Upper lobe of left lung (tissue), 6 donors: ENCODE measurements around the gene TTC7B. TPM values are rescaled to one million over a fixed set of nuclear protein-coding genes. Genes with fewer than 3 reads are reported as not detected.
A peak's percentile ranks its signal among the peaks of the same experiment; 100 is the strongest.

ENCODE experiments used
- ATAC-seq, 2 donors: fragments of 200-7000 bp; cut with Tn5 transposase; one replicate each; pipeline ENCODE4 v1.9.1; 2022; ENCODE audit warnings: mild to moderate bottlenecking in 2 of 2, moderate library complexity in 2 of 2; ENCODE audit not compliant: low FRiP score in 2 of 2
- DNase-seq, 2 donors: peaks; one replicate each; pipeline ENCODE4 v3.0.0-alpha.2; 2019 to 2020
- H3K27ac ChIP-seq, 4 donors: fragments of 200-600 bp; sonication (generic); one replicate each; pipeline ENCODE4 v1.5.1; 2016 to 2019
- H3K27me3 ChIP-seq, 4 donors: fragments of 200-600 bp; sonication (generic); one replicate each; pipeline ENCODE4 v1.5.1; 2017 to 2019
- H3K36me3 ChIP-seq, 4 donors: fragments of 200-600 bp; sonication (generic); one replicate each; pipeline ENCODE4 v1.5.1; 2016 to 2019
- H3K4me1 ChIP-seq, 4 donors: fragments of 200-600 bp; sonication (generic); one replicate each; pipeline ENCODE4 v1.5.1; 2018 to 2019
- H3K4me3 ChIP-seq, 4 donors: fragments of 200-600 bp; sonication (generic); one replicate each; pipeline ENCODE4 v1.5.1; 2017 to 2019; ENCODE audit warnings: mild to moderate bottlenecking in 2 of 4, moderate library complexity in 1 of 4
- H3K9me3 ChIP-seq, 4 donors: fragments of 200-600 bp; sonication (generic); one replicate each; pipeline ENCODE4 v1.5.1; 2018 to 2019
- EP300 ChIP-seq, 4 donors: sonication (generic); formaldehyde crosslinking; IDR thresholded peaks; one replicate each; pipeline ENCODE4 v1.5.1; 2017; ENCODE audit warnings: antibody characterized with exemption in 4 of 4, control low read depth in 2 of 4
- POLR2A ChIP-seq, 4 donors: fragments of 450-650 bp; IDR thresholded peaks; one replicate each; pipeline ENCODE4 v1.5.1; 2016 to 2017; ENCODE audit warnings: antibody characterized with exemption in 4 of 4, mild to moderate bottlenecking in 2 of 4
- POLR2AphosphoS5 ChIP-seq, 2 donors: sonication (generic); formaldehyde crosslinking; IDR thresholded peaks; one replicate each; pipeline ENCODE4 v1.5.1; 2017; ENCODE audit warnings: antibody characterized with exemption in 2 of 2
- WGBS, 2 donors: methylation state at CpG; one replicate each; pipeline ENCODE4 v1.1.5; 2017 to 2018; 5-methylcytosine and 5-hydroxymethylcytosine counted together
- total RNA-seq, 6 donors: library from RNA; depleted of rRNA in 4 of 6; stranded (reverse); fragments of >200 nt in 4 of 6; gene quantifications; one replicate each; pipeline versions ENCODE4 v1.1.0 to v1.2.1, GENCODE V29; 2016 to 2021
- TF ChIP-seq, protein P1 (sequence below), 6 experiments: fragments of 450-650 bp in 4 of 6; fragments of 200-600 bp in 2 of 6; sonication (generic) in 2 of 6; IDR thresholded peaks; one replicate each; pipeline ENCODE4 v1.5.1; 2016 to 2019; ENCODE audit warnings: antibody characterized with exemption in 6 of 6
- donor health status: DM: no; HTN: no; CAD: no; lungs with moderate emphysema.
- donor health status: DM: no; HTN: yes; CAD: no; lungs with severe emphysema.

TTC7B gene
- total RNA-seq, 6 donors from 2014 or later = 13.5 to 87.3 (median 37.5) TPM

DNA sequence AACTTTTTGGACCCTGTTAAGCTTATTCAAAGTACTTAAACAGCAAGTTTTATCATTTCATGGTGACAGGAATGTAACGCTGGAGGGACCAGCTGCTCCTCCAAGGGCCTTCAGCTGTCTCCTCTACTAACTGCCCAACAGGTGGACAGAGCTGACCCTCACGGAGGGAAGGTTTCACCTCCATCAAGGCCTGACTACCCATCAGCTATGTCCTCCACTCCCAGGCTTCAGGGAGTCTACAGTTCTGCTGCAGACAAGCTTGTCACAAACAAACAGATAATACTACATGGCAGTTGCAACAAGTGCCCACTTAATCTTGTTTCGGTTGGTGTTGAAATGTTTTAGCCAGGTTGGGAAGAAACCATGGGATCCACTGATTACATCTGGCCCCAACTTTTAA is 175.1 kb downstream of the TTC7B start:
- TF ChIP-seq EP300 (IDR thresholded peaks at IDR 0.05) = no peak
- TF ChIP-seq POLR2AphosphoS5 (IDR thresholded peaks at IDR 0.05) = no peak
- TF ChIP-seq, protein P1, sequence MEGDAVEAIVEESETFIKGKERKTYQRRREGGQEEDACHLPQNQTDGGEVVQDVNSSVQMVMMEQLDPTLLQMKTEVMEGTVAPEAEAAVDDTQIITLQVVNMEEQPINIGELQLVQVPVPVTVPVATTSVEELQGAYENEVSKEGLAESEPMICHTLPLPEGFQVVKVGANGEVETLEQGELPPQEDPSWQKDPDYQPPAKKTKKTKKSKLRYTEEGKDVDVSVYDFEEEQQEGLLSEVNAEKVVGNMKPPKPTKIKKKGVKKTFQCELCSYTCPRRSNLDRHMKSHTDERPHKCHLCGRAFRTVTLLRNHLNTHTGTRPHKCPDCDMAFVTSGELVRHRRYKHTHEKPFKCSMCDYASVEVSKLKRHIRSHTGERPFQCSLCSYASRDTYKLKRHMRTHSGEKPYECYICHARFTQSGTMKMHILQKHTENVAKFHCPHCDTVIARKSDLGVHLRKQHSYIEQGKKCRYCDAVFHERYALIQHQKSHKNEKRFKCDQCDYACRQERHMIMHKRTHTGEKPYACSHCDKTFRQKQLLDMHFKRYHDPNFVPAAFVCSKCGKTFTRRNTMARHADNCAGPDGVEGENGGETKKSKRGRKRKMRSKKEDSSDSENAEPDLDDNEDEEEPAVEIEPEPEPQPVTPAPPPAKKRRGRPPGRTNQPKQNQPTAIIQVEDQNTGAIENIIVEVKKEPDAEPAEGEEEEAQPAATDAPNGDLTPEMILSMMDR (IDR thresholded peaks at IDR 0.05) = no peak
- no peak for TF ChIP-seq POLR2A (IDR thresholded peaks at IDR 0.05)
- H3K36me3 ChIP-seq = peaks cover 0 to 8% (median 0%) of the 10 kb centered on the region in 4 donors
- 67 to 82% methylated on average over 3 of the region's 3 CpGs for WGBS, 2 donors
- ATAC-seq (no peak), DNase-seq (no peak)
- H3K27ac ChIP-seq = peak overlapping the region in 1 of 4 donors; percentile 24
- H3K4me1 ChIP-seq = peaks cover 10 to 20% (median 15%) of the 10 kb centered on the region in 4 donors
- no peaks in the 10 kb centered on the region for H3K9me3 ChIP-seq
- H3K4me3 ChIP-seq = no peak overlapping the region
- H3K27me3 ChIP-seq = no peaks in the 10 kb centered on the region

DNA sequence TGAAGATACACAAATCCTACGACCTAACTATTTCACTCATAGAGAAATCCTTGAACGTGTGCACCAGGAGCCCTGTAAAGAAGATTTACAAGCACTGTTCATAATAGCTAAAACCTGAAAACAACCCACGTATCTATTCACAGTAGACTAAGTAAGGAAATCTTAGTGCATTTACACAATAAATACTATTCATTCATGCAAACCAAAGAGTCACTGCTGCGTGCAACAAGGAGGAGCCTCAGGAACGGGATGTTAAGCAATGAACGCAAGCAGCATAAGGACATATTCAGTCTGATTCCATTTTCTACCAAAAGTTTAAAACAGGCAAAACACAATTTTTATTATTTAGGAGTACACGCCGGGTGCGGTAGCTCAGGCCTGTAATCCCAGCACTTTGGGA is 176.6 kb downstream of the TTC7B start:
- Histone ChIP-seq H3K4me1 (peaks cover under 1 to 9% (median 4%) of the 10 kb centered on the region in 4 donors), H3K4me3 (no peak overlapping the region), H3K27ac (no peak overlapping the region), H3K9me3 (no peaks in the 10 kb centered on the region), H3K36me3 (no peaks in the 10 kb centered on the region), H3K27me3 (no peaks in the 10 kb centered on the region)
- DNase-seq (no peak), ATAC-seq (no peak)
- TF ChIP-seq POLR2A (IDR thresholded peaks at IDR 0.05) (no peak), POLR2AphosphoS5 (IDR thresholded peaks at IDR 0.05) (no peak), EP300 (IDR thresholded peaks at IDR 0.05) (no peak)
- TF ChIP-seq, protein P1 (IDR thresholded peaks at IDR 0.05) = no peak
- WGBS, 2 donors = 88 to 90% methylated on average over 9 of the region's 9 CpGs

DNA sequence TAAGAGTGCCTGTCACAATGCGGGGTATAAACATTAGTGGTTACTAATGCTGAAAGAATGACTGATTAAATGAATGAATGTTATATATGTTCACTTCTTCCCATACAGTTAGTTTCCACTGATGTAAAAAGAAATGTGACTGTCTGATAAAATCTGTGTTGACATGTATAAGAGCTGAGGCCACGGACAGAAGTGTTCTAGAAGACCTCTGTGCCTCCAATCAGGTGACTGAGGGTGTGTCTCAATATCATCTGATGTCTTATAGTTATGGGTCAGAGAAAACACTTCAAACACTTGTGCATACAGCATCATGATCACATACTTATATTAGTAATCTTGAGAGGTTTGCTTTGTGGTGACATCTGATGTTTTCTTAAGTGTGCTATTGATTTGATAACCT is 183.4 kb downstream of the TTC7B start:
- H3K27ac ChIP-seq = no peak overlapping the region
- TF ChIP-seq EP300 (IDR thresholded peaks at IDR 0.05) (no peak), POLR2A (IDR thresholded peaks at IDR 0.05) (no peak)
- H3K27me3 ChIP-seq = no peaks in the 10 kb centered on the region

DNA sequence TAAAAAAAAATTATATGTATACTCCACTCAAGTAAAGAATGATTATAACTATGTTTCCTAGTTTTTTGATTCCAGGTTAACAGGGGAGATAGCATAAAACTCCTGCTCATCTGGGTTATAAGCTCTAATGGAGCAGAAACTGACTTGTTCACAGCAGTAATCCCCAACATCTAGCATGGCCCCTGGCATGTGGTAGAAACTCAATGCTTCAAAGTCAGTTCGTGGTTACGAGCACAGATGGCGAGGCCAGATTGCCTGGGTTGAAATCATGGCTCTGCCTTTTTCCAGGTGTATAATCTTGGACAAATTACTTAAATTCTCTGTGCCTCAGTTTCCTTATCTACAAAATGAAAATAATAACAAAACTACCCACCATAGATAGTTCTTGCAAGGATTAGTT is 183.8 kb downstream of the TTC7B start:
- 82 to 90% methylated on average over 3 of the region's 3 CpGs for WGBS, 2 donors
- ATAC-seq (no peak), DNase-seq (no peak)
- Histone ChIP-seq H3K36me3 (no peaks in the 10 kb centered on the region), H3K27ac (no peak overlapping the region), H3K27me3 (no peaks in the 10 kb centered on the region), H3K4me1 (peaks cover 18 to 32% (median 31%) of the 10 kb centered on the region in 4 donors), H3K9me3 (no peaks in the 10 kb centered on the region), H3K4me3 (no peak overlapping the region)
- TF ChIP-seq, protein P1 (IDR thresholded peaks at IDR 0.05) = no peak

More for the DNA sequence above, 183.4 kb downstream of the TTC7B start:
- 79 to 82% methylated on average over 2 of the region's 2 CpGs for WGBS, 2 donors
- H3K4me3 ChIP-seq = no peak overlapping the region
- H3K9me3 ChIP-seq = no peaks in the 10 kb centered on the region
- no peak for ATAC-seq
- no peaks in the 10 kb centered on the region for H3K36me3 ChIP-seq
- H3K4me1 ChIP-seq = peaks cover 18 to 29% (median 27%) of the 10 kb centered on the region in 4 donors
- DNase-seq = no peak

DNA sequence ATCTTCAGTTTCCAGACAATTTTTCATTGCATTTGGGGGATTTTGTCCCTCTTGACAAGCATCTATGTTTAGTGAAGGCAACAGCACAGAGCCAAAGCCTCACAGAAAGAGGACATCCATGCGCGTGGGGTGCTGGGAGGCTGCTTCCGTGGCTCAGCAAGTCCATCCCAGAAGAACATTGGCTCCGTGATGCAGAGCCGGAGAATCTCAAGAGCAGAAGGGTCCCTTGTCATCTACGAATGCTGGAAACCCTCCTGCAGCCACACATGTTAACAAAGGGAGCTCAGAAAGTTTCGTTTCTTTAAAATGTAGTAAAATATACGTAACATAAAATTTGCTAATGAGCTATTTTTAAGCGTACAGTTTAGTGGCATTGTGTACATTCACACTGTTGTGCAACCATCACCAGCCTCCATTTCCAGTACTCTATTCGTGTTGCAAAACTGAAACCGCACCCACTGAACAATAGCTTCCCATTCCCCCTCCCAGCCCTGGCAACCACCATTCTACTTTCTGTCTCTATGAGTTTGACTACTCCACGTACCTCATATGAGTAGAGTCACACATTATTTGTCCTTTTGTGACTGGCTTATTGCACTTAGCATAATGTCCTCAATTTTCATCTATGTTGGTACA is 185.9 kb downstream of the TTC7B start:
- H3K4me3 ChIP-seq = peak overlapping the region in 2 of 4 donors; percentile 3 to 11
- H3K4me1 ChIP-seq = peaks cover 20 to 34% (median 32%) of the 10 kb centered on the region in 4 donors
- H3K9me3 ChIP-seq = no peaks in the 10 kb centered on the region
- no peaks in the 10 kb centered on the region for H3K36me3 ChIP-seq
- H3K27me3 ChIP-seq = no peaks in the 10 kb centered on the region
- DNase-seq = peak in 1 of 2 donors; percentile 85
- 41 to 54% methylated on average over 12 of the region's 12 CpGs for WGBS, 2 donors
- peak overlapping the region; percentile 68 to 88 (median 80) for H3K27ac ChIP-seq
- ATAC-seq = peak; percentile 72 to 89
- peak; percentile 74 to 78 for TF ChIP-seq POLR2AphosphoS5 (IDR thresholded peaks at IDR 0.05)
- TF ChIP-seq EP300 (IDR thresholded peaks at IDR 0.05) = peak in 2 of 4 donors; percentile 23 to 88
- TF ChIP-seq, protein P1 (IDR thresholded peaks at IDR 0.05) = no peak
- peak in 2 of 4 donors; percentile 18 to 34 for TF ChIP-seq POLR2A (IDR thresholded peaks at IDR 0.05)
